PC-3 (cell line): ENCODE measurements around the gene CLPSL2. TPM values are rescaled to one million over a fixed set of nuclear protein-coding genes. Genes with fewer than 3 reads are reported as not detected.

Source experiments
- ATAC-seq: fragments of 200-7000 bp; cut with Tn5 transposase; 2 replicates; pipeline ENCODE4 v1.9.1; 2020; ENCODE audit warnings: mild to moderate bottlenecking, moderate library complexity
- BruUV-seq: library from RNA; stranded (reverse); fragments of 400-500 nt; replicated peaks from 2 replicates; lab custom pipeline; 2021; lab: Mats Ljungman, UMichigan
- CTCF ChIA-PET: fragments of 300-600 bp; sonication (Branson Sonifier 250); formaldehyde crosslinking; loops from one replicate; lab custom pipeline; 2022; ENCODE audit warnings: antibody characterized with exemption; lab: Charles Lee
- POLR2A ChIA-PET: fragments of 300-600 bp; sonication (Branson Sonifier 250); formaldehyde crosslinking; loops from one replicate; lab custom pipeline; 2022; ENCODE audit warnings: antibody characterized with exemption; ENCODE audit not compliant: unreplicated experiment; lab: Charles Lee
- DNase-seq: peaks from one replicate; pipeline ENCODE4 v3.0.0-alpha.2; 2015
- H2AFZ ChIP-seq: fragments of 300-600 bp; sonication (generic); 2 replicates; pipeline ENCODE4 v1.6.0; 2016; ENCODE audit warnings: antibody characterized with exemption, low read length
- H3F3A ChIP-seq: fragments of 300-600 bp; sonication (generic); one replicate; pipeline ENCODE4 v1.6.0; 2017; ENCODE audit warnings: antibody characterized with exemption, low read length, control low read depth, mild to moderate bottlenecking; ENCODE audit not compliant: unreplicated experiment
- H3K27ac ChIP-seq: fragments of 300-600 bp; sonication (generic); 2 replicates; pipeline ENCODE4 v1.5.1; 2016; ENCODE audit warnings: mild to moderate bottlenecking, low read length
- H3K27me3 ChIP-seq: fragments of 300-600 bp; sonication (generic); 2 replicates; pipeline ENCODE4 v1.6.1; 2016; ENCODE audit warnings: low read length, mixed read lengths
- H3K36me3 ChIP-seq: fragments of 300-600 bp; sonication (generic); 2 replicates; pipeline ENCODE4 v1.6.1; 2016; ENCODE audit warnings: low read depth, mixed run types, low read length, mixed read lengths
- H3K4me1 ChIP-seq: fragments of 300-600 bp; sonication (generic); 2 replicates; pipeline ENCODE4 v1.5.1; 2016; ENCODE audit warnings: low read length; ENCODE audit not compliant: insufficient read depth
- H3K4me2 ChIP-seq: fragments of 300-600 bp; sonication (generic); 2 replicates; pipeline ENCODE4 v1.6.0; 2016; ENCODE audit warnings: low read length
- H3K4me3 ChIP-seq: fragments of 300-600 bp; sonication (generic); 2 replicates; pipeline ENCODE4 v1.5.1; 2016; ENCODE audit warnings: mild to moderate bottlenecking, low read length, mixed read lengths
- H3K79me2 ChIP-seq: fragments of 300-600 bp; sonication (generic); 2 replicates; pipeline ENCODE4 v1.6.1; 2017; ENCODE audit warnings: low read length, mixed read lengths
- H3K9ac ChIP-seq: fragments of 300-600 bp; sonication (generic); 2 replicates; pipeline ENCODE4 v1.6.0; 2016; ENCODE audit warnings: mild to moderate bottlenecking, low read length
- H3K9me2 ChIP-seq: fragments of 300-600 bp; sonication (generic); replicated peaks from 2 replicates; pipeline ENCODE4 v1.6.1; 2016; ENCODE audit warnings: mixed run types, low read length, mixed read lengths
- H3K9me3 ChIP-seq: fragments of 300-600 bp; sonication (generic); 2 replicates; pipeline ENCODE4 v1.6.1; 2016; ENCODE audit warnings: low read length, mixed read lengths
- H4K20me1 ChIP-seq: fragments of 300-600 bp; sonication (generic); 2 replicates; pipeline ENCODE4 v1.6.1; 2016; ENCODE audit warnings: low read length, mixed read lengths
- EZH2 ChIP-seq: fragments of 300-600 bp; sonication (generic); IDR thresholded peaks from one replicate; pipeline ENCODE4 v1.6.1; 2017; ENCODE audit warnings: antibody characterized with exemption, mild to moderate bottlenecking, low read length; ENCODE audit not compliant: unreplicated experiment
- EZH2phosphoT487 ChIP-seq: fragments of 300-600 bp; sonication (generic); IDR thresholded peaks from 2 replicates; pipeline ENCODE4 v1.6.1; 2018; ENCODE audit warnings: mild to moderate bottlenecking, antibody characterized with exemption, low read length, borderline replicate concordance
- intact Hi-C: fragments of 100-400 bp; cut with micrococcal nuclease; formaldehyde crosslinking; loops from 2 replicates; pipeline ENCODE4 v1.9.0; 2023
- total RNA-seq: library from RNA; depleted of rRNA; stranded (reverse); fragments of >200 nt; gene quantifications from 2 replicates; pipeline ENCODE4 v1.2.3, GENCODE V29; 2014
- TF ChIP-seq, protein P1 (sequence below): fragments of 300-600 bp; sonication (generic); conservative IDR thresholded peaks from 2 replicates; pipeline ENCODE4 v1.5.1; 2017; ENCODE audit warnings: antibody characterized with exemption, low read depth, mild to moderate bottlenecking, low read length

CLPSL2 gene
- total RNA-seq, 1 experiment from 2014 or later: not detected

DNA sequence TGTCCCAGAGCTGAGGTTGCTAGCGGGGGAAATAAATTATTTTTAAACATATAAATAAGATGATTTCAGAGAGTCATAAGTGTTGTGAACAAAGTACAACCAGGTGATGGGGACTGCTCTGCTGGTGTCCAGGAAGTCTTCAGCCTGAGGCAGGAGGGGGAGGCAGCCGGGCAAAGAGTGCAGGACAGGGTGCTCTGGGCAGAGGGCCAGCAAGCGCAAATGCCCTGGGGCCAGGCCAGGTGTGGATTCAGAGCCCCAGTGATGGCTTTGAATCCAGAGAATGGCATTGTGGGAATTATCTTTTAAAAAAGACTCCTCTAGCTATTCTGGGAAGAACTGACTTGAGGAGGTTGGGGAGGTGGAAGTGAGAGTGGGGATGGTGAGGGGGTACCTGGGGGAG is 6.0 kb downstream of the CLPSL2 start:
- H3F3A ChIP-seq: no peaks in the 10 kb centered on the region
- H3K9me2 ChIP-seq: no peaks in the 10 kb centered on the region
- H2AFZ ChIP-seq: no peak overlapping the region
- H4K20me1 ChIP-seq: no peaks in the 10 kb centered on the region
- no peak for TF ChIP-seq EZH2phosphoT487
- TF ChIP-seq, protein P1, sequence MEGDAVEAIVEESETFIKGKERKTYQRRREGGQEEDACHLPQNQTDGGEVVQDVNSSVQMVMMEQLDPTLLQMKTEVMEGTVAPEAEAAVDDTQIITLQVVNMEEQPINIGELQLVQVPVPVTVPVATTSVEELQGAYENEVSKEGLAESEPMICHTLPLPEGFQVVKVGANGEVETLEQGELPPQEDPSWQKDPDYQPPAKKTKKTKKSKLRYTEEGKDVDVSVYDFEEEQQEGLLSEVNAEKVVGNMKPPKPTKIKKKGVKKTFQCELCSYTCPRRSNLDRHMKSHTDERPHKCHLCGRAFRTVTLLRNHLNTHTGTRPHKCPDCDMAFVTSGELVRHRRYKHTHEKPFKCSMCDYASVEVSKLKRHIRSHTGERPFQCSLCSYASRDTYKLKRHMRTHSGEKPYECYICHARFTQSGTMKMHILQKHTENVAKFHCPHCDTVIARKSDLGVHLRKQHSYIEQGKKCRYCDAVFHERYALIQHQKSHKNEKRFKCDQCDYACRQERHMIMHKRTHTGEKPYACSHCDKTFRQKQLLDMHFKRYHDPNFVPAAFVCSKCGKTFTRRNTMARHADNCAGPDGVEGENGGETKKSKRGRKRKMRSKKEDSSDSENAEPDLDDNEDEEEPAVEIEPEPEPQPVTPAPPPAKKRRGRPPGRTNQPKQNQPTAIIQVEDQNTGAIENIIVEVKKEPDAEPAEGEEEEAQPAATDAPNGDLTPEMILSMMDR: no peak
- H3K4me1 ChIP-seq: no peaks in the 10 kb centered on the region
- ATAC-seq: peak; percentile 49; the same call in 1 of the 2 replicates
- peak; percentile 71 for DNase-seq
- no peaks in the 10 kb centered on the region for H3K9me3 ChIP-seq
- no peaks in the 10 kb centered on the region for H3K79me2 ChIP-seq
- no peak overlapping the region for H3K27ac ChIP-seq
- no peak overlapping the region for H3K4me3 ChIP-seq
- no peak overlapping the region for H3K4me2 ChIP-seq
- intact Hi-C loops: no loop called here
- H3K9ac ChIP-seq: no peak overlapping the region
- no TSS peak for BruUV-seq
- ChIA-PET CTCF (no interaction called here), POLR2A (no interaction called here)
- peaks cover 12% of the 10 kb centered on the region for H3K27me3 ChIP-seq
- H3K36me3 ChIP-seq: no peaks in the 10 kb centered on the region

- Histone ChIP-seq H3K9me2 (no peaks in the 10 kb centered on the region), H3K79me2 (no peaks in the 10 kb centered on the region), H3K27me3 (peaks cover 29% of the 10 kb centered on the region), H3K4me2 (no peak overlapping the region), H3K4me1 (no peaks in the 10 kb centered on the region), H3K4me3 (no peak overlapping the region), H3F3A (no peaks in the 10 kb centered on the region), H3K27ac (no peak overlapping the region), H4K20me1 (no peaks in the 10 kb centered on the region), H2AFZ (no peak overlapping the region), H3K36me3 (no peaks in the 10 kb centered on the region), H3K9me3 (no peaks in the 10 kb centered on the region), H3K9ac (no peak overlapping the region)
- ChIA-PET CTCF (no interaction called here), POLR2A (no interaction called here)
- TF ChIP-seq, protein P1: no peak
- TF ChIP-seq EZH2: no peak
- no peak for TF ChIP-seq EZH2phosphoT487
- ATAC-seq: no peak
- BruUV-seq: no TSS peak
- intact Hi-C loops: no loop called here
- DNase-seq: no peak
Measured at GRCh38 chr6:35784200-35784599, 7.8 kb downstream of the CLPSL2 start.

GRCh38 chr6:35786272-35786671 is 9.9 kb downstream of the CLPSL2 start:
- DNase-seq (no peak), ATAC-seq (no peak)
- H3K4me1 ChIP-seq: no peaks in the 10 kb centered on the region
- H3F3A ChIP-seq: no peaks in the 10 kb centered on the region
- intact Hi-C loops: no loop called here
- H3K27me3 ChIP-seq: peaks cover 35% of the 10 kb centered on the region
- H2AFZ ChIP-seq: no peak overlapping the region; the same call in 1 of the 2 replicates
- no peak overlapping the region for H3K9ac ChIP-seq
- H3K4me2 ChIP-seq: no peak overlapping the region
- CTCF ChIA-PET: no interaction called here
- no peak overlapping the region for H3K4me3 ChIP-seq
- no peaks in the 10 kb centered on the region for H3K9me2 ChIP-seq
- no peaks in the 10 kb centered on the region for H3K79me2 ChIP-seq
- H3K27ac ChIP-seq: no peak overlapping the region
- POLR2A ChIA-PET: interaction anchor here (0.8 kb wide), 1 partner anchor 13 kb away, joined by 4 read pairs; no protein-coding TSS in a partner anchor
- no peaks in the 10 kb centered on the region for H3K9me3 ChIP-seq
- TF ChIP-seq, protein P1: no peak
- no peak for TF ChIP-seq EZH2
- TF ChIP-seq EZH2phosphoT487: no peak
- BruUV-seq: no TSS peak
- H3K36me3 ChIP-seq: no peaks in the 10 kb centered on the region
- no peaks in the 10 kb centered on the region for H4K20me1 ChIP-seq
